Activated T-cell treated with anti-CD3 and anti-CD28 coated beads, Interleukin-2, amount 50 U/mL, for 48 hours (primary cell): ENCODE results near the gene LDHB.
"Not testable (repeated sequence)": the region's sequence is repeated elsewhere in the genome, so short reads cannot be mapped to it uniquely, and the experiment has no call there.

Source experiments
- DNase-seq, 2 experiments: peaks; one replicate each; pipeline ENCODE4 v3.0.0-alpha.2; 2020

The LDHB gene

GRCh38 chr12:21661396-21662093 is 3.9 kb upstream of the LDHB start:
- DNase-seq: not testable (repeated sequence)

- DNase-seq: no peak
Observed at GRCh38 chr12:21659383-21659782, 1.7 kb upstream of the LDHB start.

- peak in 1 of 2 experiments; percentile 64 for DNase-seq
Observed at GRCh38 chr12:21656905-21657325, 727 bp downstream of the LDHB start.

- no peak for DNase-seq
Observed at GRCh38 chr12:21655591-21655990, 2.1 kb downstream of the LDHB start.

- no peak for DNase-seq
Observed at GRCh38 chr12:21651821-21652220, 5.8 kb downstream of the LDHB start.

GRCh38 chr12:21650997-21651396 is 6.6 kb downstream of the LDHB start:
- no peak for DNase-seq

- DNase-seq: no peak
Observed at GRCh38 chr12:21649034-21649433, 8.6 kb downstream of the LDHB start.

- no peak for DNase-seq
Observed at GRCh38 chr12:21648378-21648777, 9.3 kb downstream of the LDHB start.

GRCh38 chr12:21647179-21647578 is 10.5 kb downstream of the LDHB start:
- no peak for DNase-seq

GRCh38 chr12:21645041-21645500 is 12.6 kb downstream of the LDHB start:
- not testable (repeated sequence) for DNase-seq

GRCh38 chr12:21644516-21644915 is 13.1 kb downstream of the LDHB start:
- no peak for DNase-seq

- no peak for DNase-seq
Observed at GRCh38 chr12:21643758-21644157, 13.9 kb downstream of the LDHB start.

- no peak for DNase-seq
Observed at GRCh38 chr12:21642707-21643389, 14.8 kb downstream of the LDHB start.

GRCh38 chr12:21638054-21638891 is 19.4 kb downstream of the LDHB start:
- no peak for DNase-seq

- no peak for DNase-seq
Observed at GRCh38 chr12:21634245-21634644, 23.4 kb downstream of the LDHB start.

GRCh38 chr12:21631367-21631766 is 26.3 kb downstream of the LDHB start:
- DNase-seq: no peak

- DNase-seq: no peak
Observed at GRCh38 chr12:21627924-21628323, 29.7 kb downstream of the LDHB start.

- DNase-seq: no peak
Observed at GRCh38 chr12:21618566-21618965, 39.1 kb downstream of the LDHB start.

- no peak for DNase-seq
Observed at GRCh38 chr12:21617030-21617429, 40.6 kb downstream of the LDHB start.

- no peak for DNase-seq
Observed at GRCh38 chr12:21615431-21615830, 42.2 kb downstream of the LDHB start.

- DNase-seq: no peak
Observed at GRCh38 chr12:21614506-21614905, 43.1 kb downstream of the LDHB start.

- DNase-seq: no peak
Observed at GRCh38 chr12:21613931-21614330, 43.7 kb downstream of the LDHB start.

- DNase-seq: no peak
Observed at GRCh38 chr12:21608196-21608595, 49.4 kb downstream of the LDHB start.

GRCh38 chr12:21607701-21608100 is 49.9 kb downstream of the LDHB start:
- no peak for DNase-seq
